Osteoblast (primary cell): ENCODE measurements around the gene ZNF593OS. TPM values are rescaled to one million over a fixed set of nuclear protein-coding genes. Genes with fewer than 3 reads are reported as not detected.

Experiments
- DNase-seq: peaks from one replicate; pipeline ENCODE4 v3.0.0; 2011; ENCODE audit warnings: low spot score, mixed read lengths; ENCODE audit not compliant: insufficient read length; ENCODE audit errors: missing footprints
- H2AFZ ChIP-seq: 2 replicates; pipeline ENCODE4 v1.6.0; 2011; ENCODE audit warnings: mild to moderate bottlenecking, low read length
- H3K27ac ChIP-seq: 2 replicates; pipeline ENCODE4 v1.5.1; 2011; ENCODE audit warnings: mild to moderate bottlenecking, low read depth, low read length, moderate library complexity
- H3K27me3 ChIP-seq: 2 replicates; pipeline ENCODE4 v1.6.0; 2012; ENCODE audit warnings: mild to moderate bottlenecking, control low read depth, inconsistent platforms, low read length, moderate library complexity; ENCODE audit not compliant: insufficient read depth
- H3K36me3 ChIP-seq: 2 replicates; pipeline ENCODE4 v1.5.1; 2011; ENCODE audit warnings: mild to moderate bottlenecking, low read length, control low read depth, moderate library complexity; ENCODE audit not compliant: insufficient read depth
- H3K4me1 ChIP-seq: 2 replicates; pipeline ENCODE4 v1.5.1; 2011; ENCODE audit warnings: mild to moderate bottlenecking, low read length, control low read depth, moderate library complexity; ENCODE audit not compliant: insufficient read depth
- H3K4me2 ChIP-seq: 2 replicates; pipeline ENCODE4 v1.6.0; 2011; ENCODE audit warnings: mild to moderate bottlenecking, low read length; ENCODE audit not compliant: insufficient read depth
- H3K4me3 ChIP-seq: fragments of 200-600 bp; sonication (generic); 3 replicates; pipeline ENCODE4 v1.5.1; 2012; ENCODE audit warnings: mild to moderate bottlenecking, low read length, inconsistent platforms; ENCODE audit not compliant: insufficient read depth
- H3K79me2 ChIP-seq: 2 replicates; pipeline ENCODE4 v1.6.0; 2012; ENCODE audit warnings: mild to moderate bottlenecking, low read length, control low read depth, inconsistent platforms; ENCODE audit not compliant: insufficient read depth
- H3K9me3 ChIP-seq: 2 replicates; pipeline ENCODE4 v1.5.1; 2011; ENCODE audit warnings: low read depth, low read length, control low read depth
- H4K20me1 ChIP-seq: 2 replicates; pipeline ENCODE4 v1.6.0; 2012; ENCODE audit warnings: mild to moderate bottlenecking, low read length, control low read depth; ENCODE audit not compliant: insufficient read depth
- total RNA-seq: library from RNA; depleted of rRNA; stranded (reverse); fragments of >200 nt; gene quantifications from 2 replicates; pipeline ENCODE4 v1.2.3, GENCODE V29; 2012
- TF ChIP-seq, protein P1 (sequence below): IDR thresholded peaks from 2 replicates; pipeline ENCODE4 v1.5.1; 2011; ENCODE audit warnings: mild to moderate bottlenecking, low read depth, low read length, moderate library complexity; ENCODE audit errors: extremely low read depth

The ZNF593OS gene
- total RNA-seq, 1 donor, result not detected

DNA sequence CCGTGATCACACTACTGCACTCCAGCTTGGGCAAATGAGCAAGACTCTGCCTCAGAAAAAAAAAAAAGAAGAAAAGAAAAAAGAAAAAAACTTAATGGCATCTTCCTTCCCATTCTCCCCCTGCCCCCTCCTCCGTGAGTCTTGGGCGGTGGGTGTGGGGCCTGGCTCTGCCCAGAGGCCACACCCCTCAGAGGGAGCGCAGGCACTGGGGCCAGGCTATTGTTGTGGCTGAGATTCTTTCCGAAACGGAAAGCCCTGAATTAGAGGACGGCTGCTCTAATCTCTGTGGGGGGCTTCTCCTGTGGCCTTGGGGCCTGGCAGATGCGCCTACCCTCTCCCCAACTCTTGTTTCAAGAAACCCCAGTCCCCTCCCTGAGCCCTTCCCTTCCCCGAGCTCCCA, 16.9 kb downstream of the ZNF593OS start:
- H3K4me1 ChIP-seq, result no peaks in the 10 kb centered on the region
- TF ChIP-seq, protein P1, sequence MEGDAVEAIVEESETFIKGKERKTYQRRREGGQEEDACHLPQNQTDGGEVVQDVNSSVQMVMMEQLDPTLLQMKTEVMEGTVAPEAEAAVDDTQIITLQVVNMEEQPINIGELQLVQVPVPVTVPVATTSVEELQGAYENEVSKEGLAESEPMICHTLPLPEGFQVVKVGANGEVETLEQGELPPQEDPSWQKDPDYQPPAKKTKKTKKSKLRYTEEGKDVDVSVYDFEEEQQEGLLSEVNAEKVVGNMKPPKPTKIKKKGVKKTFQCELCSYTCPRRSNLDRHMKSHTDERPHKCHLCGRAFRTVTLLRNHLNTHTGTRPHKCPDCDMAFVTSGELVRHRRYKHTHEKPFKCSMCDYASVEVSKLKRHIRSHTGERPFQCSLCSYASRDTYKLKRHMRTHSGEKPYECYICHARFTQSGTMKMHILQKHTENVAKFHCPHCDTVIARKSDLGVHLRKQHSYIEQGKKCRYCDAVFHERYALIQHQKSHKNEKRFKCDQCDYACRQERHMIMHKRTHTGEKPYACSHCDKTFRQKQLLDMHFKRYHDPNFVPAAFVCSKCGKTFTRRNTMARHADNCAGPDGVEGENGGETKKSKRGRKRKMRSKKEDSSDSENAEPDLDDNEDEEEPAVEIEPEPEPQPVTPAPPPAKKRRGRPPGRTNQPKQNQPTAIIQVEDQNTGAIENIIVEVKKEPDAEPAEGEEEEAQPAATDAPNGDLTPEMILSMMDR, result no peak
- H2AFZ ChIP-seq, result no peak overlapping the region
- H3K36me3 ChIP-seq, result no peaks in the 10 kb centered on the region
- H3K9me3 ChIP-seq, result no peaks in the 10 kb centered on the region
- H3K4me2 ChIP-seq, result no peak overlapping the region
- H3K27ac ChIP-seq, result no peak overlapping the region
- no peak for DNase-seq
- no peaks in the 10 kb centered on the region for H4K20me1 ChIP-seq
- no peak overlapping the region for H3K4me3 ChIP-seq
- H3K79me2 ChIP-seq, result no peaks in the 10 kb centered on the region
- H3K27me3 ChIP-seq, result peaks cover 33% of the 10 kb centered on the region

DNA sequence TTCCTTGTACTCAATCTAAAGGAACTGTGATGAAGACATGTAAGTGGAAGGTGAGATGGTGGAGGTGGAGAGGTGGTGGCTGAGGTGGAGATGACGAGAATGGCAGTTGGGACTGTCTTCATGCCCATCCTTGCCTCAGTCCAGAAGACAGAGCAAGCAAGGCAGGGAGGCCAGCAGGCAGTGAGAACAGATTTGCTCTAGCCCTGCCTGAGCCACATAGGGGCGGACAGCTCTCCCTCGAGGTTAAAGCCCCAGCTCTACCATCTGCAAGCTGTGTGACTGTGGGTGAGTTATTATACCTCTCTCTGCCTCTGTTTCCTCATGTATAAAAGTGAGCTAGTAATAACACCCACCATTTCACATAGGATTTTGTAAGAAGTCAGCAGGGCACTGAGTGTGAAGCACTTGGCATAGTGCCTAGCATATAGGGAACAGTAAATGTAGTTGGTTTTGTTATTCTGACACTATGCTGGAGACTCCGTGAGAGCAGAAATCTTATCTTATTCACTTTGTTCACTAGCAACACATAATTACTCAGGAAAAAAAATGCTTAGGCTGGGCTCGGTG, 17.6 kb downstream of the ZNF593OS start:
- Histone ChIP-seq H3K4me2 (no peak overlapping the region), H4K20me1 (no peaks in the 10 kb centered on the region), H3K27me3 (peaks cover 40% of the 10 kb centered on the region), H3K79me2 (no peaks in the 10 kb centered on the region), H3K9me3 (no peaks in the 10 kb centered on the region), H3K4me3 (no peak overlapping the region), H3K36me3 (no peaks in the 10 kb centered on the region), H3K27ac (no peak overlapping the region), H3K4me1 (no peaks in the 10 kb centered on the region), H2AFZ (no peak overlapping the region)
- no peak for DNase-seq
- TF ChIP-seq, protein P1, result no peak

DNA sequence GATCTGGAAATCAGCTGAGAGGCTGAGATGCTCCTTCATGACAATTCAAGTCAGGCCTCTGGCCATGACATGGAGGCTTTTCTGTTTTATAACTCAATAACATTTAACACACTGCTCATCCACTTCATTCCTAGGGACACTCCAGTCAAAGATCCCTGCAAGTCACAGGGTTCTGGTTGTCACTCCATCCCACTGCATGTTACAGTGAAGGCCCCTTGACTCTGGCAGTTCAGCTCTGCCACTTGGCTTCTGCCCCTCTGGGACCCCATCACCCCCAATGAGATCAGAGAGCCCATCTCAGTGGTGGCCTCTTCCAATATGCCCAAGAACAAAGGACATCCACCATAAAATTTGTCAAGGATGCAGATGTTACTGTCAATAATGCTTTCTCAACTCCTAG, 22.7 kb downstream of the ZNF593OS start:
- no peak overlapping the region for H3K4me3 ChIP-seq
- H3K27me3 ChIP-seq, result peaks cover 29% of the 10 kb centered on the region
- no peaks in the 10 kb centered on the region for H3K79me2 ChIP-seq
- no peaks in the 10 kb centered on the region for H3K36me3 ChIP-seq
- no peak for DNase-seq
- TF ChIP-seq, protein P1, result no peak
- H3K4me2 ChIP-seq, result no peak overlapping the region
- H3K27ac ChIP-seq, result no peak overlapping the region
- H3K9me3 ChIP-seq, result no peaks in the 10 kb centered on the region
- H3K4me1 ChIP-seq, result no peaks in the 10 kb centered on the region
- H4K20me1 ChIP-seq, result no peaks in the 10 kb centered on the region
- no peak overlapping the region for H2AFZ ChIP-seq

DNA sequence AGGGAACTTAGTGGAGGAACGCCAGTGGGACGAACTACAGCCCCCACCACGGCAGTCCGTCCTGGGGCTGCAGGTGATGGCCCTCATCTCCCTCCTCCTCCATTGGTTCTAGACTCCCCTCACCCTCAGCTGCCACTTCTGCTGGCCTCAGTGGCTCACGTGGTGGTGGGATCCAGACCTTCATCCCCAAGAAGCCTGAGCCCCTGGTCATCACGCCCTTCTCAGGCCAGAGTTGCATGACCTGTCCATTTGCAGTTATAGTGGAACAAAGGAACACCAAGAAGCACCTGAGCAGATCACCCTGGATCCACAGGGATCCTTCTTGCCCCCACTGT, 25.7 kb downstream of the ZNF593OS start:
- H3K4me1 ChIP-seq, result no peaks in the 10 kb centered on the region
- no peaks in the 10 kb centered on the region for H3K9me3 ChIP-seq

More for the DNA sequence above, 25.7 kb downstream of the ZNF593OS start:
- no peaks in the 10 kb centered on the region for H4K20me1 ChIP-seq
- peaks cover 22% of the 10 kb centered on the region for H3K27me3 ChIP-seq
- no peaks in the 10 kb centered on the region for H3K79me2 ChIP-seq
- H3K36me3 ChIP-seq, result no peaks in the 10 kb centered on the region
- TF ChIP-seq, protein P1, result no peak
- no peak overlapping the region for H3K27ac ChIP-seq
- no peak for DNase-seq
- no peak overlapping the region for H3K4me2 ChIP-seq
- H3K4me3 ChIP-seq, result no peak overlapping the region
- no peak overlapping the region for H2AFZ ChIP-seq
